Type B pancreatic cell (in vitro differentiated cells): Measurements from ENCODE around the gene RPS6KA2. TPM values are rescaled to one million over a fixed set of nuclear protein-coding genes. Genes with fewer than 3 reads are reported as not detected.

Experiments
- DNase-seq: peaks from one replicate; pipeline ENCODE4 v3.0.0; 2021; ENCODE audit warnings: mixed read lengths; ENCODE audit not compliant: unreplicated experiment; ENCODE audit errors: extremely low spot score
- H3K27ac Mint-ChIP-seq: 2 replicates; pipeline ENCODE4 v1.8.0; 2021; ENCODE audit warnings: mild to moderate bottlenecking, mixed read lengths
- H3K27me3 Mint-ChIP-seq: 2 replicates; pipeline ENCODE4 v1.8.0; 2021; ENCODE audit warnings: mixed read lengths
- H3K36me3 Mint-ChIP-seq: 2 replicates; pipeline ENCODE4 v1.8.0; 2021; ENCODE audit warnings: mixed read lengths
- H3K4me1 Mint-ChIP-seq: one replicate; pipeline ENCODE4 v1.8.0; 2021; ENCODE audit warnings: mixed read lengths; ENCODE audit not compliant: unreplicated experiment
- H3K4me3 Mint-ChIP-seq: 2 replicates; pipeline ENCODE4 v1.8.0; 2021; ENCODE audit warnings: mild to moderate bottlenecking, mixed read lengths
- H3K9me3 Mint-ChIP-seq: 2 replicates; pipeline ENCODE4 v1.8.0; 2021; ENCODE audit warnings: mixed read lengths
- total RNA-seq: library from RNA; stranded (reverse); gene quantifications from 2 replicates; pipeline ENCODE4 v1.2.1, GENCODE V29; 2021; ENCODE audit warnings: low replicate concordance
- TF ChIP-seq, protein P1 (sequence below): fragments of 200-600 bp; sonication (generic); conservative IDR thresholded peaks from 2 replicates; pipeline ENCODE4 v1.5.0; 2021; ENCODE audit warnings: antibody characterized with exemption, mild to moderate bottlenecking

The RPS6KA2 gene
- total RNA-seq, 1 donor from 2014 or later: 23.8 TPM

GRCh38 chr6:166483026-166483425, 144.0 kb downstream of the RPS6KA2 start:
- H3K4me1 Mint-ChIP-seq: peaks cover 8% of the 10 kb centered on the region
- no peak overlapping the region for H3K4me3 Mint-ChIP-seq

GRCh38 chr6:166478782-166479592, 148.1 kb downstream of the RPS6KA2 start:
- Mint-ChIP-seq H3K9me3 (no peaks in the 10 kb centered on the region), H3K4me1 (peaks cover 7% of the 10 kb centered on the region), H3K36me3 (peaks cover 13% of the 10 kb centered on the region), H3K27ac (no peak overlapping the region), H3K4me3 (no peak overlapping the region), H3K27me3 (no peaks in the 10 kb centered on the region)
- DNase-seq: no peak
- TF ChIP-seq, protein P1, sequence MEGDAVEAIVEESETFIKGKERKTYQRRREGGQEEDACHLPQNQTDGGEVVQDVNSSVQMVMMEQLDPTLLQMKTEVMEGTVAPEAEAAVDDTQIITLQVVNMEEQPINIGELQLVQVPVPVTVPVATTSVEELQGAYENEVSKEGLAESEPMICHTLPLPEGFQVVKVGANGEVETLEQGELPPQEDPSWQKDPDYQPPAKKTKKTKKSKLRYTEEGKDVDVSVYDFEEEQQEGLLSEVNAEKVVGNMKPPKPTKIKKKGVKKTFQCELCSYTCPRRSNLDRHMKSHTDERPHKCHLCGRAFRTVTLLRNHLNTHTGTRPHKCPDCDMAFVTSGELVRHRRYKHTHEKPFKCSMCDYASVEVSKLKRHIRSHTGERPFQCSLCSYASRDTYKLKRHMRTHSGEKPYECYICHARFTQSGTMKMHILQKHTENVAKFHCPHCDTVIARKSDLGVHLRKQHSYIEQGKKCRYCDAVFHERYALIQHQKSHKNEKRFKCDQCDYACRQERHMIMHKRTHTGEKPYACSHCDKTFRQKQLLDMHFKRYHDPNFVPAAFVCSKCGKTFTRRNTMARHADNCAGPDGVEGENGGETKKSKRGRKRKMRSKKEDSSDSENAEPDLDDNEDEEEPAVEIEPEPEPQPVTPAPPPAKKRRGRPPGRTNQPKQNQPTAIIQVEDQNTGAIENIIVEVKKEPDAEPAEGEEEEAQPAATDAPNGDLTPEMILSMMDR: no peak

More at GRCh38 chr6:166483026-166483425, 144.0 kb downstream of the RPS6KA2 start:
- no peak for DNase-seq
- Mint-ChIP-seq H3K27ac (no peak overlapping the region), H3K36me3 (peaks cover 17% of the 10 kb centered on the region), H3K9me3 (no peaks in the 10 kb centered on the region), H3K27me3 (no peaks in the 10 kb centered on the region)
- TF ChIP-seq, protein P1: no peak

GRCh38 chr6:166477647-166478365, 149.2 kb downstream of the RPS6KA2 start:
- peaks cover 13% of the 10 kb centered on the region for H3K36me3 Mint-ChIP-seq
- H3K9me3 Mint-ChIP-seq: no peaks in the 10 kb centered on the region
- no peak for DNase-seq
- H3K4me3 Mint-ChIP-seq: no peak overlapping the region
- TF ChIP-seq, protein P1: no peak
- H3K27ac Mint-ChIP-seq: no peak overlapping the region
- H3K4me1 Mint-ChIP-seq: peaks cover 7% of the 10 kb centered on the region
- H3K27me3 Mint-ChIP-seq: no peaks in the 10 kb centered on the region

DNA sequence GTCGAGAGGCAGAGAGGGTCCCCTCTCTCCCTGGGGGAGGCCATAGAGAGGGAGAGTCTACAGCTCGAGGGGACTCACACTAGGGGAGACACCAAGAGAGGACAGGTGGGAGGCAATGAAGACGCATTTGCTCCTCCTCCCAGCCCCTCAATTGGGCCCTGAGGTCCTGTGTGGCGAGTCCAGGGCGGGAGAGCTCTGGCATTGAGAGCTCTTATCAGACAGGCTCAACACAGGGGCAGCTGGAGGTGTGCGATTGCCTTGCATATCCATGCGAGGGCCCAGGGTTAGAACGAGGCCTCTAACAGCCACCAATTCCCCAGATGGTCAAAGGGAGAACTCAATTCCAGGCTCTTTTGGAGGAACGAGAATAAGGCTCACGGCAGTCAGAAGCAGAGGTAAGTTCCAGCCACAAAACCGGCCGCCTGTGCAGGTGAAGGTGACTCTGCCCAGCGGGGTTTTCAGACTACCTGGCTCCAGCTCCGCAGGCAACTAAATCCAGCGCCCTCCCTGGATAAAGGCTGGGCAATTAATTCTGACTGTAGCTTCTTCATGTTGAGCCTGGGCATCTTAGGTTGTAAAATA, 150.3 kb downstream of the RPS6KA2 start:
- no peak for DNase-seq
- Mint-ChIP-seq H3K4me1 (peaks cover 7% of the 10 kb centered on the region), H3K27me3 (no peaks in the 10 kb centered on the region), H3K27ac (no peak overlapping the region), H3K4me3 (no peak overlapping the region), H3K9me3 (no peaks in the 10 kb centered on the region), H3K36me3 (peaks cover 10% of the 10 kb centered on the region)
- TF ChIP-seq, protein P1: no peak

GRCh38 chr6:166476061-166476591, 150.9 kb downstream of the RPS6KA2 start:
- no peak for DNase-seq
- Mint-ChIP-seq H3K36me3 (peaks cover 10% of the 10 kb centered on the region), H3K4me1 (peaks cover 7% of the 10 kb centered on the region), H3K27ac (no peak overlapping the region), H3K9me3 (no peaks in the 10 kb centered on the region), H3K4me3 (no peak overlapping the region), H3K27me3 (no peaks in the 10 kb centered on the region)
- TF ChIP-seq, protein P1: no peak
